Measurements from ENCODE around the gene PNMA8A. TPM values are rescaled to one million over a fixed set of nuclear protein-coding genes. Genes with fewer than 3 reads are reported as not detected.

PNMA8A gene
- total RNA-seq, 4 donors from 2014 or later, result 0.38 TPM; not detected in 3

DNA sequence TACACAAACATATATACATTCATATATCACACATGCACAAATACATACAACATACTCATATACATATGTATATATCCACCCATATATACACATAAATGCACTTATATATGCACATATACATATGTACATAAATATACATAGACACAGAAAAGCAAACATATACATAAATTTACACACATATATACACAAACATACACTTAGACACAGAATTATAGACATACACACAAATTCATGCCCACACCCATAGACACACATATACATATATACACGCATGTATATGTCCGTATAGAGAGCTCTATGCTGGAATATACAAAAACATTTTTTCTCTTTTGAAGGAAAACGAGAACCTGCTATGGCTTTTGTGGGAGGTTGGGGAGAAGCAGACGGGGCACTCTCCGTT, 20.6 kb downstream of the PNMA8A start:
- TF ChIP-seq POLR2A (IDR thresholded peaks at IDR 0.05), result no peak
- TF ChIP-seq, protein P1, sequence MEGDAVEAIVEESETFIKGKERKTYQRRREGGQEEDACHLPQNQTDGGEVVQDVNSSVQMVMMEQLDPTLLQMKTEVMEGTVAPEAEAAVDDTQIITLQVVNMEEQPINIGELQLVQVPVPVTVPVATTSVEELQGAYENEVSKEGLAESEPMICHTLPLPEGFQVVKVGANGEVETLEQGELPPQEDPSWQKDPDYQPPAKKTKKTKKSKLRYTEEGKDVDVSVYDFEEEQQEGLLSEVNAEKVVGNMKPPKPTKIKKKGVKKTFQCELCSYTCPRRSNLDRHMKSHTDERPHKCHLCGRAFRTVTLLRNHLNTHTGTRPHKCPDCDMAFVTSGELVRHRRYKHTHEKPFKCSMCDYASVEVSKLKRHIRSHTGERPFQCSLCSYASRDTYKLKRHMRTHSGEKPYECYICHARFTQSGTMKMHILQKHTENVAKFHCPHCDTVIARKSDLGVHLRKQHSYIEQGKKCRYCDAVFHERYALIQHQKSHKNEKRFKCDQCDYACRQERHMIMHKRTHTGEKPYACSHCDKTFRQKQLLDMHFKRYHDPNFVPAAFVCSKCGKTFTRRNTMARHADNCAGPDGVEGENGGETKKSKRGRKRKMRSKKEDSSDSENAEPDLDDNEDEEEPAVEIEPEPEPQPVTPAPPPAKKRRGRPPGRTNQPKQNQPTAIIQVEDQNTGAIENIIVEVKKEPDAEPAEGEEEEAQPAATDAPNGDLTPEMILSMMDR (IDR thresholded peaks at IDR 0.05), result no peak
- H3K4me3 ChIP-seq, result no peak overlapping the region
- H3K9me3 ChIP-seq, result no peaks in the 10 kb centered on the region
- intact Hi-C loops (cut with DNase I), result no loop called here
- peaks cover 0 to 33% (median 3%) of the 10 kb centered on the region in 3 donors for H3K4me1 ChIP-seq
- DNase-seq, result no peak
- peaks cover 0 to 50% (median 0%) of the 10 kb centered on the region in 4 donors for H3K27me3 ChIP-seq
- H3K36me3 ChIP-seq, result no peaks in the 10 kb centered on the region
- H3K27ac ChIP-seq, result no peak overlapping the region
- 35 to 55% methylated on average over 5 of the region's 5 CpGs for WGBS, 2 donors

DNA sequence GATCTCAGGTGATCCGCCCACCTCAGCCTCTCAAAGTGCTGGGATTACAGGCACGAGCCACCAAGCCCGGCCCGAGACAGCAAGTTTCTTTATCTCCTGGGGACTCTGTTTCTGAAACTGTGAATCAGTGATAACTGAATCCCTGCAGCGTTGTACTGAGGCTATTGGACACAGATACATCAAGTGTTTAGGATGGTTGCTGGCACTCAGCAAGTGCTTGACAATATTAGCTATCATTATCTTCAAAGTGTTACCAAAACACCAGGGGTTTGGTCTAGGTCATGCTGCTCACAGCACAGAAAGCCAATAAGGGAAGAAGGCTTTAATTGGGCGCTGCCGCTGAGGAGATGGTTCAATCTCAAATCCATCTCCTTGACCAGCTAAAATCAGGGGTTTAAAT, 22.1 kb downstream of the PNMA8A start:
- WGBS, 2 donors, result 51 to 66% methylated on average over 7 of the region's 7 CpGs
- Histone ChIP-seq H3K27me3 (peaks cover 0 to 38% (median 0%) of the 10 kb centered on the region in 4 donors), H3K9me3 (no peaks in the 10 kb centered on the region), H3K27ac (no peak overlapping the region), H3K4me1 (peaks cover 0 to 28% (median 3%) of the 10 kb centered on the region in 3 donors), H3K36me3 (no peaks in the 10 kb centered on the region), H3K4me3 (no peak overlapping the region)
- no peak for DNase-seq
- no peak for TF ChIP-seq POLR2A (IDR thresholded peaks at IDR 0.05)
- TF ChIP-seq, protein P1 (IDR thresholded peaks at IDR 0.05), result no peak
- intact Hi-C loops (cut with DNase I), result no loop called here

DNA sequence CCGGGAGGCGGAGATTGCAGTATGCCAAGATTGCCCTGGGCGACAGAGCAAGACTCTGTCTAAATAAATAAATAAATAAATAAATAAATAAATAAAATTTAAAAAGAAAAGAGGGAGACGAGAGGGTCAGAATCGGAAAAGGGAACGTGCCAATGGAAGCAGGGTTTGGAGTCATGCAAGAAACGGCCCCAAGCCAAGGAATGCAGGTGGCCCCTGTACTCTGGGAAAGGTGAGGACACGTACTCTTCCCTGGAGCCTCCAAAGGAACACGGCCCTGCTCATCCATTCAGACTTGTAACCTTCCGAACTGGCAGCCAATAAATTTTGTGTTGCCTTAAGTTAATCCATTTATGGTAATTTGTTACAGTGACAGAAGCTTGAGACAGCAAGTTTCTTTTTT, 22.8 kb downstream of the PNMA8A start:
- H3K27me3 ChIP-seq, result peaks cover 0 to 38% (median 0%) of the 10 kb centered on the region in 4 donors
- H3K9me3 ChIP-seq, result no peaks in the 10 kb centered on the region
- H3K36me3 ChIP-seq, result no peaks in the 10 kb centered on the region
- H3K4me1 ChIP-seq, result peaks cover 0 to 22% (median 3%) of the 10 kb centered on the region in 3 donors
- H3K27ac ChIP-seq, result no peak overlapping the region
- 83 to 88% methylated on average over 10 of the region's 10 CpGs for WGBS, 2 donors
- intact Hi-C loops (cut with DNase I), result no loop called here
- no peak for DNase-seq
- H3K4me3 ChIP-seq, result no peak overlapping the region
- TF ChIP-seq, protein P1 (IDR thresholded peaks at IDR 0.05), result no peak
- TF ChIP-seq POLR2A (IDR thresholded peaks at IDR 0.05), result no peak

- no peak for DNase-seq
- Histone ChIP-seq H3K36me3 (no peaks in the 10 kb centered on the region), H3K4me1 (peaks cover 0 to 22% (median 3%) of the 10 kb centered on the region in 3 donors), H3K4me3 (no peak overlapping the region), H3K27ac (no peak overlapping the region), H3K27me3 (peaks cover 0 to 38% (median 0%) of the 10 kb centered on the region in 4 donors), H3K9me3 (no peaks in the 10 kb centered on the region)
- WGBS, 2 donors, result 63 to 67% methylated on average over 1 to 4 of the region's 5 CpGs
- no peak for TF ChIP-seq POLR2A (IDR thresholded peaks at IDR 0.05)
- TF ChIP-seq, protein P1 (IDR thresholded peaks at IDR 0.05), result no peak
- intact Hi-C loops (cut with DNase I), result no loop called here
Observed at GRCh38 chr19:46447824-46448223, 23.5 kb downstream of the PNMA8A start.

DNA sequence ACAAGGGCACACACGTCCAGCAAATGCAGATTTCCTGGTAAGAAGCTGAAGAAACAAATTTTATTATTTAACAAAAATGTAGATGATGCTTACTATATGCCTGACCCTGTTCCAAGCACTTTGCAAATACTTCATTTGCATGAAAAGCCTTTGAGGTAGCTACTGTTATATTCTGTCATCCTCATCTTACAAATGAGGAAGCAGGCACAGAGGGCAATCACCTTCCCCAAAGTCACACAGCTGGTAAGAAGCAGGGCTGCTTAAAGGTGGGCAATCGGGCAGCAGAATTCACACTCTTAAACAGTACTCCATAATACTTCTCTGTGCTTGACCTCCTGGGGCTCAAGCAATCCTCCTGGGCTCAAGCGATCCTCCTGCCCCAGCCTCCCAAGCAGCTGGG, 24.4 kb downstream of the PNMA8A start:
- no peaks in the 10 kb centered on the region for H3K36me3 ChIP-seq
- TF ChIP-seq, protein P1 (IDR thresholded peaks at IDR 0.05), result no peak
- TF ChIP-seq POLR2A (IDR thresholded peaks at IDR 0.05), result no peak
- no peaks in the 10 kb centered on the region for H3K9me3 ChIP-seq
- 37 to 85% methylated on average over 2 to 3 of the region's 3 CpGs for WGBS, 2 donors
- peaks cover 0 to 24% (median 3%) of the 10 kb centered on the region in 3 donors for H3K4me1 ChIP-seq
- H3K27ac ChIP-seq, result no peak overlapping the region
- H3K4me3 ChIP-seq, result no peak overlapping the region
- intact Hi-C loops (cut with DNase I), result no loop called here
- peaks cover 0 to 39% (median 0%) of the 10 kb centered on the region in 4 donors for H3K27me3 ChIP-seq
- no peak for DNase-seq

Data from esophagus squamous epithelium (tissue), 5 donors.